ENCODE data around the gene PRODH.
"Not testable (repeated sequence)": the region's sequence is repeated elsewhere in the genome, so short reads cannot be mapped to it uniquely, and the experiment has no call there.

The PRODH gene

GRCh38 chr22:18935889-18936529 is at the start of gene PRODH:
TSS of gene PRODH (minus strand) at chr22:18936293. CDS start at chr22:18936287, 6 bp downstream.
- DNase-seq, result no peak

GRCh38 chr22:18985780-18986179 is 49.7 kb upstream of the PRODH start:
- no peak for DNase-seq

GRCh38 chr22:18984564-18984963 is 48.5 kb upstream of the PRODH start:
- no peak for DNase-seq

GRCh38 chr22:18983120-18983651 is 47.1 kb upstream of the PRODH start:
- no peak for DNase-seq

GRCh38 chr22:18980829-18981228 is 44.7 kb upstream of the PRODH start:
- no peak for DNase-seq

GRCh38 chr22:18979957-18980356 is 43.9 kb upstream of the PRODH start:
- DNase-seq, result no peak

- no peak for DNase-seq
These were observed 42.4 kb upstream of the PRODH start for GRCh38 chr22:18978506-18978905.

- DNase-seq, result no peak
These were observed 41.8 kb upstream of the PRODH start for GRCh38 chr22:18977824-18978425.

GRCh38 chr22:18976197-18976751 is 40.2 kb upstream of the PRODH start:
- DNase-seq, result no peak

- no peak for DNase-seq
These were observed 39.5 kb upstream of the PRODH start for GRCh38 chr22:18975434-18976196.

GRCh38 chr22:18974477-18975180 is 38.5 kb upstream of the PRODH start:
- DNase-seq, result no peak

GRCh38 chr22:18973264-18974031 is 37.4 kb upstream of the PRODH start:
- DNase-seq, result no peak

GRCh38 chr22:18972591-18972990 is 36.5 kb upstream of the PRODH start:
- DNase-seq, result not testable (repeated sequence)

GRCh38 chr22:18972029-18972428 is 35.9 kb upstream of the PRODH start:
- DNase-seq, result not testable (repeated sequence)

GRCh38 chr22:18971321-18971751 is 35.2 kb upstream of the PRODH start:
- no peak for DNase-seq

- no peak for DNase-seq
These were observed 34.8 kb upstream of the PRODH start for GRCh38 chr22:18970948-18971315.

- no peak for DNase-seq
These were observed 34.3 kb upstream of the PRODH start for GRCh38 chr22:18970176-18970947.

- DNase-seq, result not testable (repeated sequence)
These were observed 33.3 kb upstream of the PRODH start for GRCh38 chr22:18969158-18969942.

- DNase-seq, result no peak
These were observed 32.1 kb upstream of the PRODH start for GRCh38 chr22:18968011-18968749.
